Lower leg skin (tissue), 3 donors: ENCODE data around the gene TP63.

Experiments used
- CTCF ChIP-seq, 3 donors: fragments of 450-650 bp; IDR thresholded peaks; one replicate each; pipeline ENCODE4 v1.5.1; 2016; ENCODE audit warnings: antibody characterized with exemption in 3 of 3, mild to moderate bottlenecking in 3 of 3, moderate library complexity in 2 of 3
- POLR2A ChIP-seq, 2 donors: fragments of 450-650 bp; IDR thresholded peaks; one replicate each; pipeline ENCODE4 v1.6.1; 2016 to 2017; ENCODE audit warnings: antibody characterized with exemption in 2 of 2, mild to moderate bottlenecking in 1 of 2, moderate library complexity in 1 of 2

- TF ChIP-seq POLR2A (IDR thresholded peaks at IDR 0.05), result no peak
- TF ChIP-seq CTCF (IDR thresholded peaks at IDR 0.05), result no peak
These were observed 265.3 kb downstream of the TP63 start for GRCh38 chr3:189896533-189896932.
